ENCODE data around the gene KIF26B. TPM values are rescaled to one million over a fixed set of nuclear protein-coding genes. Genes with fewer than 3 reads are reported as not detected.

The KIF26B gene
- total and polyA plus RNA-seq, 2 experiments from 2014 or later, result 0.03 to 0.76 TPM

DNA sequence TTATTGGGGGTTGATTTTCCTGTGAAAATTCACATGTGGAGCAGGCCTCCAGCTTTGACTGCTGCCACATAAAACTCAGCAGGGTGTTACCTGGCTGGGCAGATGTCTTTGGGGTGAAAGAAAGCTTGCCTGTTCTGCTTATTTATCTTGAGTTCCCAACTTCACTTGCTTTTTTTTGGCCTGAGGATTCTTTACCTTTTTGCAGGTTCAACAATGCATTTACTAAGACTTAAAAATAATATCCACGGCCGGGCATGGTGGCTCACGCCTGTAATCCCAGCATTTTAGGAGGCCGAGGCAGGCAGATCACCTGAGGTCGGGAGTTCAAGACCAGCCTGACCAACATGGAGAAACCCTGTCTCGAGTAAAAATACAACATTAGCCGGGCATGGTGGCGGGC is 509.1 kb downstream of the KIF26B start:
- Mint-ChIP-seq H3K4me1 (no peaks in the 10 kb centered on the region), H3K27ac (no peak overlapping the region), H3K4me3 (no peak overlapping the region), H3K9me3 (no peaks in the 10 kb centered on the region), H3K27me3 (ENCODE audit: insufficient read depth, low read depth, poor library complexity) (peaks cover 1% of the 10 kb centered on the region), H3K36me3 (ENCODE audit: low read depth) (no peaks in the 10 kb centered on the region)
- H3K36me3 ChIP-seq (ENCODE audit: insufficient read depth), result no peaks in the 10 kb centered on the region
- no peaks in the 10 kb centered on the region for H3F3A ChIP-seq (replicated peaks; ENCODE audit: low read depth)
- H3K27ac ChIP-seq (ENCODE audit: low read depth), result no peak overlapping the region
- H3K4me1 ChIP-seq (ENCODE audit: insufficient read depth), result no peaks in the 10 kb centered on the region
- TF ChIP-seq, protein P1, sequence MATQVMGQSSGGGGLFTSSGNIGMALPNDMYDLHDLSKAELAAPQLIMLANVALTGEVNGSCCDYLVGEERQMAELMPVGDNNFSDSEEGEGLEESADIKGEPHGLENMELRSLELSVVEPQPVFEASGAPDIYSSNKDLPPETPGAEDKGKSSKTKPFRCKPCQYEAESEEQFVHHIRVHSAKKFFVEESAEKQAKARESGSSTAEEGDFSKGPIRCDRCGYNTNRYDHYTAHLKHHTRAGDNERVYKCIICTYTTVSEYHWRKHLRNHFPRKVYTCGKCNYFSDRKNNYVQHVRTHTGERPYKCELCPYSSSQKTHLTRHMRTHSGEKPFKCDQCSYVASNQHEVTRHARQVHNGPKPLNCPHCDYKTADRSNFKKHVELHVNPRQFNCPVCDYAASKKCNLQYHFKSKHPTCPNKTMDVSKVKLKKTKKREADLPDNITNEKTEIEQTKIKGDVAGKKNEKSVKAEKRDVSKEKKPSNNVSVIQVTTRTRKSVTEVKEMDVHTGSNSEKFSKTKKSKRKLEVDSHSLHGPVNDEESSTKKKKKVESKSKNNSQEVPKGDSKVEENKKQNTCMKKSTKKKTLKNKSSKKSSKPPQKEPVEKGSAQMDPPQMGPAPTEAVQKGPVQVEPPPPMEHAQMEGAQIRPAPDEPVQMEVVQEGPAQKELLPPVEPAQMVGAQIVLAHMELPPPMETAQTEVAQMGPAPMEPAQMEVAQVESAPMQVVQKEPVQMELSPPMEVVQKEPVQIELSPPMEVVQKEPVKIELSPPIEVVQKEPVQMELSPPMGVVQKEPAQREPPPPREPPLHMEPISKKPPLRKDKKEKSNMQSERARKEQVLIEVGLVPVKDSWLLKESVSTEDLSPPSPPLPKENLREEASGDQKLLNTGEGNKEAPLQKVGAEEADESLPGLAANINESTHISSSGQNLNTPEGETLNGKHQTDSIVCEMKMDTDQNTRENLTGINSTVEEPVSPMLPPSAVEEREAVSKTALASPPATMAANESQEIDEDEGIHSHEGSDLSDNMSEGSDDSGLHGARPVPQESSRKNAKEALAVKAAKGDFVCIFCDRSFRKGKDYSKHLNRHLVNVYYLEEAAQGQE (IDR thresholded peaks at IDR 0.05; ENCODE audit: unreplicated experiment), result no peak
- no peak for TF ChIP-seq ZNF331 (CRISPR knock-in tag; IDR thresholded peaks at IDR 0.05; ENCODE audit: low read depth)
- no peak for TF ChIP-seq POLR2AphosphoS5 (IDR thresholded peaks at IDR 0.05; ENCODE audit: low read depth)
- no peaks in the 10 kb centered on the region for H3K79me2 ChIP-seq (replicated peaks; ENCODE audit: insufficient read depth)
- ATAC-seq, result no peak
- no peak overlapping the region for H3K4me2 ChIP-seq
- DNase-seq (ENCODE audit: low spot score), result no peak
- no peak overlapping the region for H3K4me3 ChIP-seq
- no peak overlapping the region for H2AFZ ChIP-seq
- no peaks in the 10 kb centered on the region for H4K20me1 ChIP-seq (replicated peaks; ENCODE audit: insufficient read depth)
- no peaks in the 10 kb centered on the region for H3K9me2 ChIP-seq (ENCODE audit: insufficient read depth)
- no peaks in the 10 kb centered on the region for H3K27me3 ChIP-seq (ENCODE audit: insufficient read depth)

GRCh38 chr1:245666412-245666811 is 511.6 kb downstream of the KIF26B start:
- no peaks in the 10 kb centered on the region for H3K4me1 Mint-ChIP-seq
- no peak overlapping the region for H3K4me3 Mint-ChIP-seq
- Histone ChIP-seq H3K79me2 (replicated peaks; ENCODE audit: insufficient read depth) (no peaks in the 10 kb centered on the region), H2AFZ (no peak overlapping the region), H3K27ac (ENCODE audit: low read depth) (no peak overlapping the region), H3K27me3 (ENCODE audit: insufficient read depth) (no peaks in the 10 kb centered on the region), H3K9me2 (ENCODE audit: insufficient read depth) (no peaks in the 10 kb centered on the region; the same call in 1 of the 2 replicates), H3F3A (replicated peaks; ENCODE audit: low read depth) (no peaks in the 10 kb centered on the region), H3K4me3 (no peak overlapping the region), H3K4me2 (no peak overlapping the region), H4K20me1 (replicated peaks; ENCODE audit: insufficient read depth) (no peaks in the 10 kb centered on the region), H3K36me3 (ENCODE audit: insufficient read depth) (no peaks in the 10 kb centered on the region), H3K4me1 (ENCODE audit: insufficient read depth) (no peaks in the 10 kb centered on the region)
- no peaks in the 10 kb centered on the region for H3K9me3 Mint-ChIP-seq
- H3K27ac Mint-ChIP-seq, result no peak overlapping the region
- DNase-seq (ENCODE audit: low spot score), result no peak
- no peaks in the 10 kb centered on the region for H3K36me3 Mint-ChIP-seq (ENCODE audit: low read depth)
- ATAC-seq, result no peak
- H3K27me3 Mint-ChIP-seq (ENCODE audit: insufficient read depth, low read depth, poor library complexity), result peaks cover 1% of the 10 kb centered on the region
- TF ChIP-seq EZH2phosphoT487 (IDR thresholded peaks at IDR 0.05; ENCODE audit: unreplicated experiment) (no peak), POLR2AphosphoS5 (IDR thresholded peaks at IDR 0.05; ENCODE audit: low read depth) (no peak), NANOG (IDR thresholded peaks at IDR 0.05; ENCODE audit: borderline replicate concordance) (no peak), ZNF331 (CRISPR knock-in tag; IDR thresholded peaks at IDR 0.05; ENCODE audit: low read depth) (no peak), ZNF462 (CRISPR knock-in tag; IDR thresholded peaks at IDR 0.05) (no peak), STAT1 (IDR thresholded peaks at IDR 0.05; ENCODE audit: unreplicated experiment) (no peak), JUNB (IDR thresholded peaks at IDR 0.05; ENCODE audit: unreplicated experiment) (no peak), EZH2 (IDR thresholded peaks at IDR 0.05; ENCODE audit: low read depth, unreplicated experiment) (no peak), ZNF114 (CRISPR knock-in tag; IDR thresholded peaks at IDR 0.05) (no peak)
- TF ChIP-seq, protein P2, sequence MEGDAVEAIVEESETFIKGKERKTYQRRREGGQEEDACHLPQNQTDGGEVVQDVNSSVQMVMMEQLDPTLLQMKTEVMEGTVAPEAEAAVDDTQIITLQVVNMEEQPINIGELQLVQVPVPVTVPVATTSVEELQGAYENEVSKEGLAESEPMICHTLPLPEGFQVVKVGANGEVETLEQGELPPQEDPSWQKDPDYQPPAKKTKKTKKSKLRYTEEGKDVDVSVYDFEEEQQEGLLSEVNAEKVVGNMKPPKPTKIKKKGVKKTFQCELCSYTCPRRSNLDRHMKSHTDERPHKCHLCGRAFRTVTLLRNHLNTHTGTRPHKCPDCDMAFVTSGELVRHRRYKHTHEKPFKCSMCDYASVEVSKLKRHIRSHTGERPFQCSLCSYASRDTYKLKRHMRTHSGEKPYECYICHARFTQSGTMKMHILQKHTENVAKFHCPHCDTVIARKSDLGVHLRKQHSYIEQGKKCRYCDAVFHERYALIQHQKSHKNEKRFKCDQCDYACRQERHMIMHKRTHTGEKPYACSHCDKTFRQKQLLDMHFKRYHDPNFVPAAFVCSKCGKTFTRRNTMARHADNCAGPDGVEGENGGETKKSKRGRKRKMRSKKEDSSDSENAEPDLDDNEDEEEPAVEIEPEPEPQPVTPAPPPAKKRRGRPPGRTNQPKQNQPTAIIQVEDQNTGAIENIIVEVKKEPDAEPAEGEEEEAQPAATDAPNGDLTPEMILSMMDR (conservative IDR thresholded peaks at IDR 0.05; ENCODE audit: low read depth in 2 of 2), result no peak
